ENCODE data around the gene HSPB8.
"Not testable (repeated sequence)": the region's sequence is repeated elsewhere in the genome, so short reads cannot be mapped to it uniquely, and the experiment has no call there.

Gene HSPB8

DNA sequence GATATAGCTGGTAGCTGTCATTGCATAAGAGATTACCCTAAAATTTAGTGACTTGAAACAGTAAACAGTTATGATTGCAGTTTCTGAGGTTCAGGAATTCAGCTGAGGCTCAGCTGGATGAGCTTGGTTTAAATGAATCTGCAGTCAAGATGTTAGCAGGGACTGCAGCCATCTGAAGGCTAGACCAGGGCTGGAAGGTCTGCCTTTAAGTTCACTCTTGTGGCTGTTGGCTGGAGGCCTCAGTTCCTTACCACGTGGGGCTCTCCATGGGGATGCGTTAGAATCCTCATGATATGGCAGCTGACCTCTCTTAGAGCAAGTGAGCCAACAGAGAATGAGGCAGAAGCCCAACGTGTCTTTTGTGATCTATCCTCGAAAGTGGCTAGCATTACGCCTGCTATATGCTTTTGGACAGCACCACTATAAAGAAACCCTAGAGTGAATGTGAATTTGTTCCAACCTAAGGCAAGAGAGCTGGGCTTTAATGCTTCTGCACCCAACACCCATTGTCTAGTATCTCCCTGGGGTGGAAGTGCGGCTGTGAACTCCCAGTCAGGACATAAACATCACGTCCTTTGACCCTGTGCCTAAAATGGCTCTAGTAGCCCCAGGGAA, 26.0 kb downstream of the HSPB8 start:
- in situ Hi-C loops (cut with MboI; ENCODE audit: low sequenced_read_pairs) = no loop called here

DNA sequence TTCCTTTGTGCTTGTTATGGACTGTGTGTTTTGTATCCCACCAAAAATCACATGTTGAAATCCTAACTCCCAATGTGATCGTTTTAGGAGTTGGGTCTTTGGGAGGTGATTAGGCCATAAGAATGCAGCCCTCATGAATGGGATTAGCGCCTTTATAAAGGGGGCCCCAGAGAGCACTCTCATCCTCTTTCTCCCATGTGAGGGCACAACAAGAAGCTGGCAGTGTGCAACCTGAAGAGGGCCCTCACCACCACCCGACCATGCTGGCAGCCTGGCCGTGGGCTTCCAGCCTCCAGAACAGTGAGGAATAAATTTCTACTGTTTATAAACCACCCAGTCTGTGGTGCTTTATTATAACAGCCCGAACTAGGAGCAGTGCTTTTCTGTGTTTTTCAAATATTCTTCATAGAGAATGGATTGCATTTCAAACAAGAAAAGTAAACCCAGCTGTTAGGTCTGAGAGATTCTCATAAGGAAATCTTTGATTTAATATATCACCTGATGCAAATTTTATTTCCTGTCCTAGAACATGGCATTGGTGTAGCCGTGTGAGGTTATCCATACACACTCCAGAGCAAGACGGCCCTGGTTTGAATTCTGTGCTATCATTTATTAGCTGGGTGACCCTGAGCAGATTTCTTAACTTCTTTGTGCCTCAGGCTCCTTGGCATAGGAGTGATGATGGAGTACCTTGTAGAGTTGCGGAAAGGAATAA, 27.8 kb downstream of the HSPB8 start:
- in situ Hi-C loops (cut with MboI; ENCODE audit: low sequenced_read_pairs) = no loop called here

DNA sequence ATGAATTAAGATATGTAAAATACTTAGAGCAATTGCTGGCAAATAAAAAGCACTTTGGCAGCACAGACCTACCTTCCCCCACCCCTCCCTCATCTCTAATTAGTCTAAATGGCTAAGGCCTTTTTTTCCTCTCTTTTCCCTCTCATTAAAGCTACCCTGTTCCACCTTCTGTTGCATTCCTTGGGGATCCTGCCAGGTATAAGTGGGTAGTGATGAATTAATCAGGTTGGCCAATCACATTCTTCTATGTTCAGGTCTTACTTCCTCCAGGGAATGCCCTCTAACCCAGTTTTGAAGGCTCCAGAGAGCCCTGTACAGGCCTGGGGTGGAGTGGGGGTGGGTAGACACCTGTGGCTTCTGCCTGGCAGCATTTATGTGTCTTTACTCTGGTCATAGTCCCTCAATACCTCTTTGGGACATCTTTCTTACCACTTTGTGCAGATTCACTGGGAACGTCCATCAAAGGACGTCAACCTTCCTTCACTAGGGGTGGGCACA, 28.4 kb downstream of the HSPB8 start:
- in situ Hi-C loops (cut with MboI; ENCODE audit: low sequenced_read_pairs) = no loop called here

DNA sequence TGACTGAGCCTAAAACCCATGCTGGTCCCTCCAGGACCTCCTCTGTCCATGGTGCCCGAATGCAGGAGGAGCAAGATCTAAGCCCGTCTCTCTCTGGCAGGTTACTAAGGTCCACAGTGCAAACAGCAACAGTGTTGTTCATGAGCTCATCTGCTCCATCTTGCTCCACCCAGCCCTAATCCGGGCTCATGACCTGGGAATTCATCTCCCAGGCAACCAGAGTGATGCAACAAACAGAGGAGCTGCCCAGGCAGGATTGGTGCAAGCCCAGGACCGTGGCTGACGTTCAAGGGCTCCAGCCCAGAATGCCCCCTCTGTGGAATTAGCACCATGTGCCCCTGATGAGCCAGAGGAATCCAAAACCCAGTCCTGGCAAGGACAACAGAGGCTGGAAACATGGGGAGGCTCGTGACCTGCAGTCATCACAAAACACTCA, 29.9 kb downstream of the HSPB8 start:
- in situ Hi-C loops (cut with MboI; ENCODE audit: low sequenced_read_pairs) = no loop called here

DNA sequence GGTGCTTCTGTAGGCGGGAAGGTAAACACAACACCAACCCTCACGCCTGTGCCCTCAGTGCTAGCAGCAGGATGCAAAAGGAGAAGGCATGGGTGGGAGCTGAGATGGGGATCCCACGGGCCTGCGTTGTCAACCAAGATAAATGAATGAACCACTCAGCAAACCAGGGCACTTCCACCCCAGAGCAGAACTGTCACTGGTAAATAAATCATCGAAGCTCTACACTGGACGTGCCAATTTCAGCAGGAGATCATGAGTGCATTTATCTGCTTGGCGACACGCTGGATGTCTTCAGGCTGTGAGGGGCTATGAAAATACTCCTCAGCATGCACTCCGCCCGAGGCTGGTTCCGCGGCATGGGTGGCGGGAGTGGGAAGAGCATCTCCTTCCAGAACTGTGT, 33.2 kb downstream of the HSPB8 start:
- in situ Hi-C loops (cut with MboI; ENCODE audit: low sequenced_read_pairs) = no loop called here

DNA sequence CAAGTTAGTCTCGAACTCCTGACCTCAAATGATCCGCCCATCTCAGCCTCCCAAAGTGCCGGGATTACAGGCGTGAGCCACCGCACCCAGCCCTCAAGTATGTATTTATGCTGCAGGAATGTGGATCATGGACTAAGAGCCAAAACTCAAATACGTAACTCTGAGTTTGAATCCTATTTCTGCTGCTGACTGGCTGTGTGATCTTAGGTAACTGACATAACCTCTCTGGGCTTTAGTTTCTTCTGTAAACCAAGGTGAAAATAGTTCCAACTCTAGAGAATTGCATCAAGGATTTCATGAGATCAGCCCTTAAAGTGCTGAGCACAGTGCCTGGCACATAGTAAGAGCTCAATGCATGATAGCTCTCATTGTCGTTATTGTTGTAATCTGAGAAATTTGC, 37.4 kb downstream of the HSPB8 start:
- in situ Hi-C loops (cut with MboI; ENCODE audit: low sequenced_read_pairs) = no loop called here

DNA sequence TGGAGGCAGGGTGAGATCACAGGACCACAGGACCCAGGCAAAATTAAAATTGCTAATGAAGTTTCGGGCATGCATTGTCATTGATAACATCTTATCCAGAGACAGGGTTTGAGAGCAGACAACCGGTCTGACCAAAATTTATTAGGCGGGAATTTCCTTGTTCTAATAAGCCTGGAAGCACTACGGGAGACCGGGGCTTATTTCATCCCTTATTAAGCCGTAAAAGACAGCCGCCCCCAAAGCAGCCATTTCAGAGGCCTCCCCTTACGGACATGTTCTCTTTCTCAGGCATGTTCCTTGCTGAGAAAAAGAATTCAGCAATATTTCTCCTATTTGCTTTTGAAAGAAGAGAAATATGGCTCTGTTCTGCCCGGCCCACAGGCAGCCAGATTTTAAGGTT, 40.1 kb downstream of the HSPB8 start:
- in situ Hi-C loops (cut with MboI; ENCODE audit: low sequenced_read_pairs) = not testable (repeated sequence)

DNA sequence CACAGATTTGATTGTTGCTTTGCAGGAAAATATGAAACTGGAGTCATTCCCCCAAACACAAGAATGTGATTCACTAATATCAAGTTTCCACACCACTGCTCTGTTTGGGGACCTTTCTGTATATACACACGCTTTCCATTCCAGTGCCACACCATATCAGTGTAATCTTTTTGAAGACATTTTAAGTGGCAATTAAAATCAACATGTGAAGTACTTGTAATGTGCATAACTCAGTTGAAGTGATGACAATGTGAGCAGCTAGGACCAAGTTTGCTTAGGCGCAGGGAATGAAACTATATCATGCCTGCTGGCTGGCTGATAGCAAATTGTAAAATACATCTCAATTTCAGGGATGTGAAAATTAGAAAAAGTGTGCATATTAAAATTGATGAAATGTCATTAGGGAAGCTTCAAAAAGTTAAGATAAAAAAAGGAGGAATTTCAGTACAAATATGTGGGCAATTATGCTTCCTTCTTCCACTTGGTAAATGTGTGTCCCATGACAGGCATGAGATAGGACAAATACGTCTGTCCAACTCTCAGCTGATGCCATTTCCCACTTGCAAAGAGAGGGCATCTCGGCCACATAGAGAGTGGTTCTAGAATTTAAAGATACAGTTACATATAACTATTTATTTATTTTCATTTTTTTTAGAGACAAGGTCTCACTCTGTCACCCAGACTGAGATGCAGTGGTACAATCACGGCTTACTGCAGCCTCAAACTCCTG, 43.7 kb downstream of the HSPB8 start:
- in situ Hi-C loops (cut with MboI; ENCODE audit: low sequenced_read_pairs) = no loop called here

DNA sequence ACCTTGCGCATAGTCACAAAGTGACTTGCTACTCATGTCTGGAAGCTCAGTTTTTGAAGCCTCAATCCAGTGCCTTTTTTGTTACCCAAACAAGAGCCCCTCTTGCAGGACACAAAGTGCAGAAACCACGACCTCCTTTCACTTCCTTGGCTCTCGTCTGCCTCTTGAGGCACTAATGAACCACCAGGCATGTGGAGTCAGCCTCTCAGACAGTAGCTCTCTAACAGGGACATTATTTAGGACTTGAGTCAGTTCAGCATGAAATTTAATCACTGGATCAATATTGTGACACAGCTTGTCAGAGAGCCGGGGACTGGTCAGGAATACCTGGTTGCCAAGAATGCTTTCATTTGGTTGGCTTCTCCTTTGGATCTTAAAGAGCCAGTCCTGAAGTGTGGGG, 46.7 kb downstream of the HSPB8 start:
- in situ Hi-C loops (cut with MboI; ENCODE audit: low sequenced_read_pairs) = no loop called here

DNA sequence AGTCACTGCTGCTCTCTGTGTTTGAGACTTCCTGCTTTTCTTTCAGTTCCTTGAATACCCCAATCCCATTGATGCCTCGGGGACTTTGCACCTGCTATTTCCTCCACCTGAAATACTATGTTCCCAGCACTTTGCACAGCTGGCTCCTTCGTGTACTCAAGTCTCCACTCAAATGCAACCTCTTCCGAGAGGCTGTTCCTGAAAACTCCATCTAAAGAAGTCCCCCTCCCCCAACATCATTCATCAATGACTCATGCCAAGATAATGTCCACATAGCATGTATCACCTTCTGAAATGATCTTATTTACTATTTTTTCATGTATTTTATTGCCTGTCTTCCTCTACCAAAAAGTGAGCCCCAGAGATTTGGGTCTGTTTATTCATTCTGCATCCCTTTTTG, 48.6 kb downstream of the HSPB8 start:
- in situ Hi-C loops (cut with MboI; ENCODE audit: low sequenced_read_pairs) = no loop called here

DNA sequence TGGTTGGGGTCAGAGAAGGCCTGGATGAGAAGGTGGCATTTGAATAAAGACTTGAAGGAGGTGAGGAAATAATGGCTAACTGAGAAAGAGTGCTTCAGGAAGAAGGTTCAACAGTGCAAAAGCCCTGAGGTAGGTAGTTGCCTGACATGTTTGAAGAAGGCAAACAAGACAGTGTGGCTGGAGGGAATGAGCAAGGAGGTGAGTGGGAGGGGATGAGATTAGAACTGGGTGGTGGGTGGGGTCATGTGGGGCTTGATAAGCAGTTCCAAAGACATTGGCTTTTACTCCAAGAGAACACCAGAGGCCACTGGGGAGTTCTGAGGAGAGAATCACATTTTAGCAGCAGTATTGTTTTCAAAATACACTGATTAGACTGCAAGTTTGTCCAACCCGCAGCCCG, 50.5 kb downstream of the HSPB8 start:
- in situ Hi-C loops (cut with MboI; ENCODE audit: low sequenced_read_pairs) = no loop called here

DNA sequence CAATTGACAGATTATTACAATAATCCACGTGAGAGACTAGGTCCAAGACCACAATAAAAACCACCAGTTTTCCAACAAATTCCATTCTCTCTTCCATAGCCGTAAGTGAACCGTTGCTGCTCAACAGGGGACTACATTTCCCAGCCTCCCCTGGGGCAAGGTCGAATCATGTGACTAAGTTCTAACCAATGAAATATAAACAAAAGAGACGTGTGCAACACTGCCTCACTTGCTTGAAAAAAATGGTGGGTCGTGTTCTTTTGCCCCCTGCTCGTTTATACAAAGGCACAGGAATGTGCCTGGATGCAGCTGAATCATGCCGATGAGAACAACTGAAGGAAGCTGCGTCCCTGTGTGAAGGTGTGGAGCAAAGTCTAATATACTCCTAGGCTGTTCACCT, 51.1 kb downstream of the HSPB8 start:
- in situ Hi-C loops (cut with MboI; ENCODE audit: low sequenced_read_pairs) = no loop called here

DNA sequence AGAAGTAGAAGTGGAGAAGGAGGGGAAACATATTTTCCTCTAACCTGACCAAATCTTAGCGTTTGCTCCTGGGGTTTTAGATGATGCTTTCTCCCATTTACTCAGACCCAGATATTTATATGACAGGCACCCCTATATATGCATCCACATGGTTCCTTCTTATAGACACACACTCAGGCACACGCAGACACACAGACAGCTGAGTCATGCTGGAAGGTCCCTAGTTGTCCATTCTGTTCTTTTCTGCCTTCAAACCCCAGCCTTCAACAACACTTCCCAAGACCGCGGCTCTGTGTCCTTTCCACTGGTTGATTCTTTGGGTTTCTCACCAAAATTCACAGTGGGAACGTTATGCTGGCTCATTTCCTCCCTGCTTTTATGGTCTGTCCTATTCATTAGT, 52.1 kb downstream of the HSPB8 start:
- in situ Hi-C loops (cut with MboI; ENCODE audit: low sequenced_read_pairs) = no loop called here

DNA sequence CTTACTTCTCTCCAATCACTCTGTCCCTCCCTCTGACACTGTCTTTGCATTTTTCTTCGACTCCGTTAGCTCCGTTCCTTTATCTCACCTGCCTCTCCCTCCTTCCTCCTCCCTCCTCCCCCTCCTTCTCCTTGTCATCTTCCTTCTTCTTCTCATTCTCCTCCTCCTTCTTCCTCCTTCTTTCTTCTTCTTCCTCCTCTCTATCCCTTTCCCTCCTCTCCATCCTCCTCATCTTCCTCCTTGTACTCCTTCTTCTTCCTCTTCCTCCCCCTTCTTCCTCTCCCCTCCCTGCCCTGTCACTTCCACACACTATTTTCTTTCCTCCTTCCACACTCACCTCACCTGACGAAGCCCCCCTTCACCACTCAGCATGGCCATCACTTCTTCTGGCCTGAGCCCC, 53.0 kb downstream of the HSPB8 start:
- in situ Hi-C loops (cut with MboI; ENCODE audit: low sequenced_read_pairs) = no loop called here

DNA sequence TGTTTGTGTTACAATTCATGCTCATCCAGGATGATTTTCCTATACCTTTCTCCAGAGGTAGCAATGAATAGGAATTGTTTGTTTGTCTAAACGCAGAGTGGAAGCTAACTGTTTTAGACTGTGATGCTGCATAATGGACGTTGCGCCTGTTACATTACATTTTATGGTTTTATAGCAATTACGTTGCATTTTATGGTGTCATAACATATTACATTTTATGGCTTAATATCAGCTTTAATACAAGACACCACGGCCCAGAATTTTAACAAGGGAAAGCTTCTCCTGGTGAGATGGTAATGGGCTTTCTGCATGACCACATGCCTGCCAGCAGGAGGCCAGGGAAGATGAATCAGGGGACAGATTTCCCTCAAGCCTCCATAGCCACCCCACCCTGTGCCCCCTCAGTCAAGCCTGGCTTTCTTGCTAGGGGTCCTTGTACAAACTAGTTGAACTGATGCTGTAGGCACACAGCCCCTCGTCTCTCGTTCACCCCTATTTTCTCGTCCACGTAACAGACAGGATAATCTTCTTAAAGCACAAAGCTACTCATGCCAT, 56.5 kb downstream of the HSPB8 start:
- in situ Hi-C loops (cut with MboI; ENCODE audit: low sequenced_read_pairs) = no loop called here

DNA sequence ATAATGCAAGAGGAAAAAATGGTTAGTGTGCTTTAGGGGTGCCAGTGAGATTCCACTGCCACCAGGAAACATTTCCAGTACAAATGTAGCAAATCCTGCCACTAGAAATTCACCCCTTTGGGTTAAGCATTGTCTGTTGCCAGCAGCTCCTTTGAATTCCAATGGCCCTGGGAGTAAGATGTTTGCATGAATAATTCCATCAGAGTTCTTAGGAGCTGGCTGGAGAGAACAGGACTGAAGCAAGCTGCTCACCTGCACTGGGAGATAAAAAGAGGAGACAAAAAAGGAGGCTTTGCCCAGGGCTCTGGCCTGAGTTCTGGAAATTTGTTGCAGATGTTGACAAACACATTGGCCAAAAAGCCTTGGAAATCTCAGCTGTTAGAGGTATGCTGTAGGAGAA, 57.6 kb downstream of the HSPB8 start:
- in situ Hi-C loops (cut with MboI; ENCODE audit: low sequenced_read_pairs) = no loop called here

DNA sequence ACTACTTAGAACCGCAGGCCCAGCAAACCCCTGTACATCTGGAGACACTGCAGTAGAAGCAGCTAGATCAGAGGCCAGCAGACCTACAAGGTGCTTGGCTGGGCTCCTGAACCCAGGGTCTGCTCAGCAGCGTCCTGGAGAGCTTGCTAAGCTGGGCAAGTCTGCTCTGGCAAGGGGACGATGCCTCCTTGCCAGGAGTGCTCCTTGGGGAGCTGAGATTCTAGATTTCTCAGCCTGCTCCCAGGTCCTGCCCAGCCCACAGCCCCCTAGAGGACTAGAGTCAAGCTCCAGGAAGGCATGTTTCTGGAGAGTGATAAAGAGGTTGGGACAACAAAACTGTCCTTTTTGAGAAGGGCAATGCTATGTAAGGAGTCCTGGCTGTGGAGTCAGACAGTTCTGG, 60.3 kb downstream of the HSPB8 start:
- in situ Hi-C loops (cut with MboI; ENCODE audit: low sequenced_read_pairs) = no loop called here

DNA sequence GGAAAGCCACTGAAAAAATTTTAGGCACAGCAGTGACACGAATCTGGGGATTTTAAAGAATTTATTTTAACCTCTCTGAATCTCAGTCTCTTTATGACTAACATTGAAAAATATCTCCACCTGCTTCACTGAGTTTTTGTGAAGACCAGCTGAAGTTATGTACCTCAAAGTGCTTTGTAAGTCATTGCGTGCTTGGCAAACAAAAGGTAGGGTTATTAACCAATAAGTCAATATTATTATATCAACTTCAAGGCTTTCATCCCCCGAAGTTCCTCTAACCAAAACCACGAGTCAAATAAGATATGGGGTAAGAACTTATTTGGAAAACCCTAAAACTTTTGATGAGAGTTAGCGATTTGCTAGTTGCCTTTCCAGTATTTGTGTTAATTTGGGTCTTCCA, 62.3 kb downstream of the HSPB8 start:
- in situ Hi-C loops (cut with MboI; ENCODE audit: low sequenced_read_pairs) = no loop called here

DNA sequence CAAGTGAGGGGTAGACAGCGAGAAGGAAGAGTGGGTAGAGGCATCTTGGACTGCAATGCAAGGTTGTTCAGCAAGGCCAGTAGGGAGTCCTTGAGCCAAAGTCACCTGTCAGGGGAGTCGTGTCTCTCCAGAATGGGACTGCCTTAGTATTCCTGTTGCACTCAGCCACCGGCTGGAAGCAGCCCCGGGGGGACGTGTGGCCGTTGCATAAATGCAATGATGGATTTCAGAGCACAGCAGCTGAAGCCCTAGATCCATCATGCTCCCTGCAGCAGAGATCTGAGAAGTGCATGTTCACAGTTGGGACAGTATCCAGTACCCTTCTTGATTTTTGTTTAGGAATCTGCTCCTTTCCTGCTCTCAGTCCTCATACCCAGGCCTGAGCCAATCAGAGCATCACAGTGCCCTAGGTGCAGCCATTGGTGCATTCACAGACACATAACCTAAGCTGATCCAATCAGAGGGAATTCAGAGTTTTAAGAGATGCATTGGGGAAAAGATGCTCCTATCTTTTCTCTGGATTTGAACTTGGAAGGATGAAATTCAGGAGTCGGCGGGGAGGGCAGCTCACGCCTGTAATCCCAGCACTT, 62.9 kb downstream of the HSPB8 start:
- in situ Hi-C loops (cut with MboI; ENCODE audit: low sequenced_read_pairs) = no loop called here
